ENCODE results near the gene ZNF211. TPM values are rescaled to one million over a fixed set of nuclear protein-coding genes. Genes with fewer than 3 reads are reported as not detected.

The ZNF211 gene
- total RNA-seq, 2 experiments from 2014 or later = 10.5 to 12.1 TPM

GRCh38 chr19:57672466-57672865, 39.5 kb downstream of the ZNF211 start:
- no peaks in the 10 kb centered on the region for H4K20me1 ChIP-seq (ENCODE audit: insufficient read depth, low read length)
- intact Hi-C loops (cut with micrococcal nuclease; ENCODE audit: unreplicated experiment) = no loop called here
- no peaks in the 10 kb centered on the region for H3K79me2 ChIP-seq (ENCODE audit: insufficient read depth, low read depth, low read length)
- DNase-seq (ENCODE audit: low spot score) = no peak
- ChIA-PET CTCF (ENCODE audit: unreplicated experiment) (no interaction called here), POLR2A (interaction anchor here (0.6 kb wide), 1 partner anchor 305 kb away, joined by 4 read pairs; no protein-coding TSS in a partner anchor)
- no peak overlapping the region for H3K4me2 ChIP-seq (ENCODE audit: low read length)
- BruUV-seq (replicated peaks) = no TSS peak
- no peak overlapping the region for H3K27ac ChIP-seq (ENCODE audit: low read depth, low read length, poor library complexity, severe bottlenecking)
- no peak overlapping the region for H3K4me3 ChIP-seq (ENCODE audit: low read depth, low read length, poor library complexity, severe bottlenecking)
- H3K9me3 ChIP-seq (ENCODE audit: low read length) = 0 out of 2 replicates have a peak, but pooled peaks cover 5% of the 10 kb centered on the region
- no peaks in the 10 kb centered on the region for H3K9me2 ChIP-seq (ENCODE audit: insufficient read depth, low read length)
- H3K4me1 ChIP-seq (ENCODE audit: insufficient read depth, low read length, poor library complexity, severe bottlenecking) = no peaks in the 10 kb centered on the region
- H3K36me3 ChIP-seq (ENCODE audit: insufficient read depth, low read length) = no peaks in the 10 kb centered on the region
- H2AFZ ChIP-seq (ENCODE audit: low read length) = no peak overlapping the region
- TF ChIP-seq CTCF (conservative IDR thresholded peaks at IDR 0.05; ENCODE audit: low read length) = no peak
- TF ChIP-seq EZH2phosphoT487 (IDR thresholded peaks at IDR 0.05; ENCODE audit: borderline replicate concordance, low read depth, low read length) = no peak

GRCh38 chr19:57675881-57676280, 42.9 kb downstream of the ZNF211 start:
- POLR2A ChIA-PET = no interaction called here

More at GRCh38 chr19:57675881-57676280, 42.9 kb downstream of the ZNF211 start:
- no peak overlapping the region for H2AFZ ChIP-seq (ENCODE audit: low read length)
- H3K36me3 ChIP-seq (ENCODE audit: insufficient read depth, low read length) = no peaks in the 10 kb centered on the region
- no peaks in the 10 kb centered on the region for H3K79me2 ChIP-seq (ENCODE audit: insufficient read depth, low read depth, low read length)
- no peak overlapping the region for H3K27ac ChIP-seq (ENCODE audit: low read depth, low read length, poor library complexity, severe bottlenecking)
- TF ChIP-seq CTCF (conservative IDR thresholded peaks at IDR 0.05; ENCODE audit: low read length) (no peak), EZH2phosphoT487 (IDR thresholded peaks at IDR 0.05; ENCODE audit: borderline replicate concordance, low read depth, low read length) (no peak)
- H3K4me1 ChIP-seq (ENCODE audit: insufficient read depth, low read length, poor library complexity, severe bottlenecking) = no peaks in the 10 kb centered on the region
- CTCF ChIA-PET (ENCODE audit: unreplicated experiment) = no interaction called here
- BruUV-seq (replicated peaks) = no TSS peak
- no peaks in the 10 kb centered on the region for H4K20me1 ChIP-seq (ENCODE audit: insufficient read depth, low read length)
- no peaks in the 10 kb centered on the region for H3K9me2 ChIP-seq (ENCODE audit: insufficient read depth, low read length)
- 0 out of 2 replicates have a peak, but pooled peaks cover 5% of the 10 kb centered on the region for H3K9me3 ChIP-seq (ENCODE audit: low read length)
- H3K4me3 ChIP-seq (ENCODE audit: low read depth, low read length, poor library complexity, severe bottlenecking) = no peak overlapping the region
- H3K4me2 ChIP-seq (ENCODE audit: low read length) = no peak overlapping the region
- intact Hi-C loops (cut with micrococcal nuclease; ENCODE audit: unreplicated experiment) = no loop called here
- no peak for DNase-seq (ENCODE audit: low spot score)

Data from OCI-LY7 (cell line).